ENCODE results near the gene PPP1R1C. TPM values are rescaled to one million over a fixed set of nuclear protein-coding genes. Genes with fewer than 3 reads are reported as not detected.

Gene PPP1R1C
- total RNA-seq, 1 experiment from 2014 or later: 4.0 TPM

- Histone ChIP-seq H3K9ac (ENCODE audit: extremely low read depth, insufficient read length, low read length) (no peak overlapping the region), H2BK20ac (ENCODE audit: low read depth, low read length, poor library complexity, severe bottlenecking) (no peak overlapping the region), H4K91ac (ENCODE audit: insufficient read length, low read depth, low read length) (no peak overlapping the region), H3K79me1 (ENCODE audit: insufficient read depth, low read depth, low read length, poor library complexity, severe bottlenecking) (no peaks in the 10 kb centered on the region), H3K18ac (ENCODE audit: insufficient read length, low read depth, low read length) (no peak overlapping the region), H2AFZ (ENCODE audit: low read length) (no peak overlapping the region), H4K5ac (ENCODE audit: insufficient read length, low read depth, low read length) (no peak overlapping the region), H3K27ac (ENCODE audit: insufficient read length, low read depth, low read length) (no peak overlapping the region), H3K9me3 (ENCODE audit: control insufficient read depth, low read depth, low read length) (no peaks in the 10 kb centered on the region), H3K4me2 (ENCODE audit: insufficient read depth, insufficient read length, low read length) (no peak overlapping the region), H2BK120ac (ENCODE audit: low read depth, low read length, poor library complexity, severe bottlenecking) (no peak overlapping the region), H2BK12ac (ENCODE audit: insufficient read length, low read depth, low read length) (no peak overlapping the region), H2BK5ac (ENCODE audit: insufficient read length, low read length) (no peak overlapping the region), H3K56ac (ENCODE audit: insufficient read length, low read depth, low read length) (no peak overlapping the region), H4K8ac (replicated peaks; ENCODE audit: insufficient read length, low read depth, low read length) (no peak overlapping the region), H3K4ac (ENCODE audit: low read depth, low read length) (no peak overlapping the region), H2BK15ac (ENCODE audit: low read depth, low read length) (no peak overlapping the region), H3K79me2 (ENCODE audit: insufficient read depth, low read length) (no peaks in the 10 kb centered on the region), H3K23me2 (ENCODE audit: insufficient read length, low read depth, low read length, poor library complexity, severe bottlenecking) (no peaks in the 10 kb centered on the region), H3K4me1 (ENCODE audit: insufficient read depth, low read length) (no peaks in the 10 kb centered on the region), H3K27me3 (ENCODE audit: insufficient read depth, low read length) (no peaks in the 10 kb centered on the region), H3K14ac (ENCODE audit: insufficient read depth, low read length) (no peak overlapping the region), H4K20me1 (ENCODE audit: control insufficient read depth, insufficient read depth, insufficient read length) (no peaks in the 10 kb centered on the region), H3T11ph (ENCODE audit: low read length) (no peak overlapping the region), H3K23ac (ENCODE audit: insufficient read length, low read depth, low read length) (no peak overlapping the region), H2AK5ac (ENCODE audit: insufficient read length, low read length) (no peak overlapping the region)
- no peaks in the 10 kb centered on the region for H3K9me3 Mint-ChIP-seq
- H3K27me3 Mint-ChIP-seq (ENCODE audit: low read depth): no peaks in the 10 kb centered on the region
- H3K27ac Mint-ChIP-seq: no peak overlapping the region
- whole genome bisulfite sequencing (ENCODE audit: extremely low coverage, insufficient read length, low lambda C conversion rate): no CpG with 5 or more reads among the region's 3 CpGs
- H3K4me1 Mint-ChIP-seq: peaks cover 0 to 3% of the 10 kb centered on the region in 2 experiments; a peak in 1 of 4 replicates
- no peaks in the 10 kb centered on the region for H3K36me3 Mint-ChIP-seq (ENCODE audit: insufficient read depth in 1 of 3, low read depth in 3 of 3)
- H3K4me3 Mint-ChIP-seq: no peak overlapping the region
- DNase-seq: no peak
- TF ChIP-seq CTCF (conservative IDR thresholded peaks at IDR 0.05): no peak
Observed at GRCh38 chr2:181992776-181993175, 7.1 kb downstream of the PPP1R1C start.
